Transverse colon (tissue), 3 donors: ENCODE data around the gene SHF.

Source experiments
- CTCF ChIP-seq, 5 experiments: fragments of 200-600 bp in 3 of 5; fragments of 450-650 bp in 2 of 5; sonication (generic) in 3 of 5; IDR thresholded peaks; 1 replicate in 2 of 5; 2 replicates in 3 of 5; pipeline ENCODE4 v1.5.1; 2016 to 2017; ENCODE audit warnings: antibody characterized with exemption in 5 of 5, inconsistent platforms in 3 of 5, mild to moderate bottlenecking in 2 of 5, moderate library complexity in 1 of 5
- POLR2A ChIP-seq: fragments of 450-650 bp; IDR thresholded peaks from one replicate; pipeline ENCODE4 v1.6.1; 2016; ENCODE audit warnings: antibody characterized with exemption, mild to moderate bottlenecking, moderate library complexity

DNA sequence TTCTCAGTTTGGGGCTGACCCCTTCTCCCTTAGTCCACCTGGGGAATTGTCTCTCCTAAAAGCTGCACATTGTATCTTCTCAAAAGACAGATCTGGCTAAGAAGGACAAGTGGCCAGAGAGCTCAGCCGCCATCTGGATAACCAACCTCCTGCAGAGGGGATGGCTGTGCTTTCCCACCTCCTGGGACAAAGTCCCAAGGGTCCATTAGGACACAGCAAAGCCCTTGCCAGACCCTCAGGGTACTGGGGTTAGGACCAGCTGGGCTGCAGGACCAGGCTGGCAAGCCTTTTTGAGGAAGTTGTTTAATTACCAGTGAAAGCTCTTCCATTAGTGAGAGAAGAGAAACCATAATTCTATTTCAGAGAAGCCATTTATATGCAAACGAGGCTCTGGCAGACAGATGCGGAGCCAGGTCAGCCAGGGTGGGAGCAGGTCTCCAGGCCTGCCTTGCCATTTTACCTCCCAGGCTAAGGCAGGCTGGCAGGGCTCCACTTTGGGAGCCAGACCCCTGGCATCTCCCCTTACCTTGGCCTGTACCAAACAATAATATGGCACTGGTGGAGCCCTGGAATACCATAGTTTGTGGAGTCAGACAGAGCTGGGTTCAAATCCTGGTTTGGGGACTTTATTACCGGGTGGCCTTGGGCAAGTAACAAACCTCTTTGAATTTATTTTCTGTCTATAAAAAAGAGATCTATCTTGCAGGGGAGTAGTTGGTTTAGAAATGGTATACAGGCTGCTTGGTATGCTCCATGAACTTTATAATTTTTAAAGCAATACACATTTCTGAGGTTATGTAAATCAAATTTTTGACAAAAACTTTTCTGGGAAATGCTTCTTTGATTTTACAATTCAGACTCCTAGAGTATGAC is 17.9 kb downstream of the SHF start:
- TF ChIP-seq CTCF (IDR thresholded peaks at IDR 0.05) = no peak
- TF ChIP-seq POLR2A = no peak
